ENCODE measurements around the gene LRRC74A. TPM values are rescaled to one million over a fixed set of nuclear protein-coding genes. Genes with fewer than 3 reads are reported as not detected.

LRRC74A gene
- not detected in 5 replicates for total RNA-seq (2022; extraction: Qiagen RNA extraction)

DNA sequence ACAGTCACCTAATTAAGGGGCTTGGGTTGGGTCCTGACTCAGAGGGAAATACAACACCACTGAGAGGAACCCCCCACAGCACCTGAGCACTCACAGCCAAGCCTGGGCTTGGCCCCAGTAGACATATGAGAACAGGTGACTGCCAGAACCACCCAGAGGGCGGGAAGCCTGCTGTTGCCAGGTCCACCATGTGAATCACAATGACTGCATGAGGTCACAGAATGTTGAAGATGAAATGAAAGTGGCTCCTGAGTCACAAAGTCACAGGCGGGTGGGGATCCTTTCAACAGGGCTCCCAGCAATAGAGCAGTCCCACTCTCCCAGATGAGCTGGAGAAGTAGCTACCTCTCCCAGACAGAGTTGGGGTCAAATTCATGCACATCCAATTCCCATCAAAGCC, at the start of gene LRRC74A:
TSS of gene LRRC74A (plus strand) at position 287 of the 400 bp plus-strand sequence. CDS start 290 bp downstream, outside the sequence.

DNA sequence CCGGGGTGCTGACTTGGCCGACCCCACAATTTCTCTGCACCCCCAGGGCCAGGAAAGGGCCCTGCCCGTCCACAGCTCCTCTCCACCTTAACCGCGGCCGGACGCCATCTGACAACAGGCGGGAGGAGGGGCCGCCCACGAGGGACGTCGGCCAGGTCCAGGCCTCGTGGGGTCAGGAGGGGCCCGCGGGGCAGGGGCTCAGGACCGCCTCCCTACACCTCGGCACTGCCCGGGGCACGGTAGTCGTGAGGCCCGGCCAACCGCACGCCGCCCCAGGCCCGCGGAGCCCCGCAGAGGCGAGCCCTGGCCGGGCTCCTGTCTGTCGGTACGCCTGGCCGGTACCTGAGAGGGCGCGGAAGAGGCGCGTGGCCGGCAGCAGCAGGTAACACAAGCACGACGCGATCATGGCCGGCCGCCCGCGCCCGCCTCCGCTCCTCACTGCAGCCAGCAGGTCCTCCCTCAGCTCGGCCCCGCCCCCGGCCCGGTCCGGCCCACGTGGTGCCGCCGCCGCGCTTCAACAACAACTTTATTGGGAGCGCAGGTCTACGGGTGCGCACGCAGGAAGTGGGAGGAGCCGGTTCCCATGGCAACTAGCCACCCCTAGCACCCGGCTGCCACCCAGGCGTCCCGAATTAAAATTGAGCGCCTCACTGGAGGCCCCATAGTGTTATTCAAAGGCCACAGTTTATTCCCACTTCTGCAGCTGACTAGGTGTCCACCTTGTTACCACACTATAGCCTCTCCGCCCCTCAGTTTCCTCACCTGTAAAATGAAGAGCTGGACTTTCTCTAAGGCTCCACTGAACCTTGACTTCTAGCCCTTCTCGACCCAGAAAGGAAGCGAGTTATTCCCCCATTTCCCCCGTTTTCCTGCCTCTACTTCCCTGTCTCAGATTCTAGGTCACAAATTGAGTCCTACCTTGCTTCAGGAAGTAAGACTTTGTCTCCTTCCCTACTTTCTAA, 13.5 kb upstream of the LRRC74A start, which contains the start of gene ANGEL1:
TSS of gene ANGEL1 (minus strand) at position 461 of the 962 bp plus-strand sequence. CDS start at position 406, 55 bp downstream.

Other genes with a start within 250 kb of the LRRC74A start
- 2.8 to 4.3 TPM (median 4.1 TPM) in 5 replicates for gene VASH1, start 64.9 kb upstream of the LRRC74A start, total RNA-seq (2022; extraction: Qiagen RNA extraction)
- 5.9 to 8.5 TPM (median 7.5 TPM) in 5 replicates for gene ANGEL1, start 13.5 kb upstream of the LRRC74A start, total RNA-seq (2022; extraction: Qiagen RNA extraction)
- 10.7 to 19.2 TPM (median 16.8 TPM) in 5 replicates for gene IRF2BPL, start 202.3 kb downstream of the LRRC74A start, total RNA-seq (2022; extraction: Qiagen RNA extraction)

Data from A549 treated with dexamethasone at 1 μM for 4 hours (cell line).